IMR-90 (cell line): Measurements from ENCODE around the gene ID2. TPM values are rescaled to one million over a fixed set of nuclear protein-coding genes. Genes with fewer than 3 reads are reported as not detected.

ENCODE experiments used
- ATAC-seq: fragments of 200-7000 bp; cut with Tn5 transposase; 2 replicates; pipeline ENCODE4 v1.9.1; 2020; ENCODE audit warnings: low read depth, mild to moderate bottlenecking, moderate library complexity
- BruUV-seq: library from RNA; stranded (reverse); fragments of 400-500 nt; replicated peaks from 2 replicates; lab custom pipeline; 2021; lab: Mats Ljungman, UMichigan
- CTCF ChIA-PET: fragments of 300-600 bp; formaldehyde crosslinking; extraction: SDS; loops from one replicate; lab custom pipeline; 2021; ENCODE audit warnings: antibody characterized with exemption; lab: Yijun Ruan, JAX
- POLR2A ChIA-PET: fragments of 300-600 bp; sonication (Branson Sonifier 250); formaldehyde crosslinking; loops from one replicate; lab custom pipeline; 2022; ENCODE audit warnings: antibody characterized with exemption; ENCODE audit not compliant: unreplicated experiment; lab: Charles Lee
- DNase-seq: peaks from one replicate; pipeline ENCODE4 v3.0.0; 2013
- H2AFZ ChIP-seq: replicated peaks from 2 replicates; pipeline ENCODE3; 2013; ENCODE audit warnings: low read length, mild to moderate bottlenecking; ENCODE audit not compliant: poor library complexity
- H2AK5ac ChIP-seq: 2 replicates; pipeline ENCODE4 v1.6.1; 2013; ENCODE audit warnings: low read depth, low read length, inconsistent platforms
- H2AK9ac ChIP-seq: replicated peaks from 2 replicates; pipeline ENCODE3; 2013; ENCODE audit warnings: mild to moderate bottlenecking, low read depth, low read length, moderate library complexity; ENCODE audit not compliant: poor library complexity
- H2BK120ac ChIP-seq: 2 replicates; pipeline ENCODE4 v1.6.1; 2013; ENCODE audit warnings: low read depth, low read length, inconsistent platforms
- H2BK15ac ChIP-seq: 3 replicates; pipeline ENCODE4 v1.6.1; 2013; ENCODE audit warnings: low read depth, low read length, inconsistent platforms
- H2BK20ac ChIP-seq: 2 replicates; pipeline ENCODE4 v1.6.1; 2013; ENCODE audit warnings: low read depth, mild to moderate bottlenecking, inconsistent platforms, low read length, moderate library complexity
- H2BK5ac ChIP-seq: 2 replicates; pipeline ENCODE4 v1.6.1; 2013; ENCODE audit warnings: mild to moderate bottlenecking, low read depth, low read length, inconsistent platforms; ENCODE audit not compliant: poor library complexity, severe bottlenecking
- H3K14ac ChIP-seq: replicated peaks from 2 replicates; pipeline ENCODE4 v1.6.1; 2013; ENCODE audit warnings: low read depth, low read length, inconsistent platforms
- H3K18ac ChIP-seq: 2 replicates; pipeline ENCODE4 v1.6.1; 2013; ENCODE audit warnings: low read depth, low read length, control low read depth
- H3K23ac ChIP-seq: 2 replicates; pipeline ENCODE4 v1.6.1; 2013; ENCODE audit warnings: low read depth, low read length, inconsistent platforms
- H3K27ac ChIP-seq: 2 replicates; pipeline ENCODE4 v1.5.1; 2013; ENCODE audit warnings: mild to moderate bottlenecking, control low read depth, low read length; ENCODE audit not compliant: insufficient read depth
- H3K27me3 ChIP-seq: 2 replicates; pipeline ENCODE4 v1.6.1; 2013; ENCODE audit warnings: low read length; ENCODE audit not compliant: control insufficient read depth, insufficient read depth
- H3K36me3 ChIP-seq: 2 replicates; pipeline ENCODE4 v1.6.1; 2013; ENCODE audit warnings: low read length, mixed read lengths; ENCODE audit not compliant: control insufficient read depth, insufficient read depth
- H3K4ac ChIP-seq: 2 replicates; pipeline ENCODE4 v1.6.1; 2013; ENCODE audit warnings: low read depth, low read length, inconsistent platforms
- H3K4me1 ChIP-seq: 2 replicates; pipeline ENCODE4 v1.6.1; 2013; ENCODE audit warnings: low read length, mixed read lengths; ENCODE audit not compliant: control insufficient read depth, insufficient read depth
- H3K4me2 ChIP-seq: 2 replicates; pipeline ENCODE4 v1.6.1; 2013; ENCODE audit warnings: low read depth, mild to moderate bottlenecking, control low read depth, low read length, moderate library complexity
- H3K4me3 ChIP-seq: 2 replicates; pipeline ENCODE4 v1.5.1; 2013; ENCODE audit warnings: low read depth, mild to moderate bottlenecking, control low read depth, low read length, moderate library complexity; ENCODE audit not compliant: insufficient read depth
- H3K56ac ChIP-seq: 2 replicates; pipeline ENCODE4 v1.6.1; 2013; ENCODE audit warnings: low read length, inconsistent platforms; ENCODE audit not compliant: insufficient read depth; ENCODE audit errors: extremely low read depth
- H3K79me1 ChIP-seq, 2 experiments: 2 replicates each; pipeline ENCODE4 v1.6.1; 2013; ENCODE audit warnings: low read length in 2 of 2, inconsistent platforms in 1 of 2, low read depth in 1 of 2
- H3K9ac ChIP-seq: 2 replicates; pipeline ENCODE4 v1.6.1; 2013; ENCODE audit warnings: low read depth, low read length, control low read depth
- H3K9me1 ChIP-seq: 2 replicates; pipeline ENCODE4 v1.6.1; 2013; ENCODE audit warnings: low read length, inconsistent platforms; ENCODE audit not compliant: insufficient read depth
- H3K9me3 ChIP-seq: 2 replicates; pipeline ENCODE4 v1.6.1; 2013; ENCODE audit warnings: low read length; ENCODE audit not compliant: control insufficient read depth, insufficient read depth
- H4K20me1 ChIP-seq: 2 replicates; pipeline ENCODE4 v1.6.1; 2013; ENCODE audit warnings: low read length, inconsistent platforms; ENCODE audit not compliant: insufficient read depth
- H4K5ac ChIP-seq: 2 replicates; pipeline ENCODE4 v1.6.1; 2013; ENCODE audit warnings: mild to moderate bottlenecking, low read depth, low read length, control low read depth
- H4K8ac ChIP-seq, 2 experiments: 2 replicates each; pipeline ENCODE4 v1.6.1; 2013; ENCODE audit warnings: low read depth in 2 of 2, low read length in 2 of 2, control low read depth in 1 of 2, inconsistent platforms in 1 of 2
- H4K91ac ChIP-seq: 2 replicates; pipeline ENCODE4 v1.6.1; 2013; ENCODE audit warnings: low read depth, low read length, inconsistent platforms; ENCODE audit not compliant: insufficient read depth
- CEBPB ChIP-seq: IDR thresholded peaks from 2 replicates; pipeline ENCODE4 v1.6.1; 2012; ENCODE audit warnings: low read depth, low read length, improper control_type of control experiment
- MAZ ChIP-seq: IDR thresholded peaks from 2 replicates; pipeline ENCODE4 v1.6.1; 2012; ENCODE audit warnings: low read depth, mild to moderate bottlenecking, low read length, improper control_type of control experiment, moderate library complexity, borderline replicate concordance
- MXI1 ChIP-seq: IDR thresholded peaks from 2 replicates; pipeline ENCODE4 v1.6.1; 2012; ENCODE audit warnings: low read depth, mild to moderate bottlenecking, low read length, moderate library complexity, borderline replicate concordance
- POLR2A ChIP-seq: IDR thresholded peaks from 2 replicates; pipeline ENCODE4 v1.6.1; 2012; ENCODE audit warnings: mild to moderate bottlenecking, low read depth, low read length
- SMC3 ChIP-seq: fragments of 150-350 bp; IDR thresholded peaks from 2 replicates; pipeline ENCODE4 v1.6.1; 2016; ENCODE audit warnings: low read depth, mild to moderate bottlenecking, antibody characterized with exemption, low read length, moderate library complexity
- USF2 ChIP-seq: fragments of 150-350 bp; IDR thresholded peaks from 2 replicates; pipeline ENCODE4 v1.6.1; 2017; ENCODE audit warnings: mild to moderate bottlenecking, antibody characterized with exemption, low read length, low read depth
- WGBS, 2 experiments: methylation state at CpG; one replicate each; pipeline versions ENCODE4 v1.1.5 to v1.1.7; 2013; ENCODE audit warnings: missing lambda C conversion rate in 2 of 2; ENCODE audit not compliant: insufficient read length in 1 of 2; ENCODE audit errors: extremely low coverage in 2 of 2; 5-methylcytosine and 5-hydroxymethylcytosine counted together
- dilution Hi-C: fragments of 300-500 bp; cut with HindIII; formaldehyde crosslinking; loops from one replicate; pipeline ENCODE4 v1.14.3; 2018; ENCODE audit warnings: low sequenced_read_pairs; ENCODE audit not compliant: unreplicated experiment
- in situ Hi-C: fragments of 300-500 bp; cut with MboI; formaldehyde crosslinking; loops from 3 replicates; pipeline ENCODE4 v1.14.3; 2019; ENCODE audit warnings: low sequenced_read_pairs, inconsistent platforms, mixed read lengths
- intact Hi-C: fragments of 100-400 bp; cut with micrococcal nuclease; formaldehyde crosslinking; loops from 2 replicates; pipeline ENCODE4 v1.10.0; 2022
- polyA plus RNA-seq, 3 experiments: library from polyadenylated mRNA; depleted of rRNA; stranded (reverse); fragments of >200 nt; gene quantifications; 2 replicates each; pipeline ENCODE4 v1.2.3, GENCODE V29; 2012; ENCODE audit warnings: low replicate concordance in 1 of 3
- total RNA-seq: library from RNA; depleted of rRNA; stranded (reverse); fragments of >200 nt; gene quantifications from 2 replicates; pipeline ENCODE4 v1.2.3, GENCODE V29; 2012
- TF ChIP-seq, protein P1 (sequence below): conservative IDR thresholded peaks from 2 replicates; pipeline ENCODE4 v1.5.1; 2012; ENCODE audit warnings: mild to moderate bottlenecking, low read depth, low read length, improper control_type of control experiment

ID2 gene
- total and polyA plus RNA-seq, 2 of the 4 experiments (the other 2 are of a cell fraction) = 264 to 389 TPM

- no peak overlapping the region; the same call in 1 of the 2 replicates for H3K23ac ChIP-seq
- dilution Hi-C loops (no loop called here), in situ Hi-C loops (no loop called here), intact Hi-C loops (no loop called here)
- no peak overlapping the region for H3K4me3 ChIP-seq
- peaks cover 11% of the 10 kb centered on the region; the same call in 1 of the 2 replicates for H3K9me1 ChIP-seq
- no peaks in the 10 kb centered on the region; the same call in 1 of the 2 replicates for H3K27me3 ChIP-seq
- H3K9me3 ChIP-seq = no peaks in the 10 kb centered on the region
- TF ChIP-seq MXI1 = no peak
- TF ChIP-seq CEBPB = no peak
- no peak for TF ChIP-seq SMC3
- TF ChIP-seq USF2 = no peak
- TF ChIP-seq POLR2A = no peak
- TF ChIP-seq, protein P1, sequence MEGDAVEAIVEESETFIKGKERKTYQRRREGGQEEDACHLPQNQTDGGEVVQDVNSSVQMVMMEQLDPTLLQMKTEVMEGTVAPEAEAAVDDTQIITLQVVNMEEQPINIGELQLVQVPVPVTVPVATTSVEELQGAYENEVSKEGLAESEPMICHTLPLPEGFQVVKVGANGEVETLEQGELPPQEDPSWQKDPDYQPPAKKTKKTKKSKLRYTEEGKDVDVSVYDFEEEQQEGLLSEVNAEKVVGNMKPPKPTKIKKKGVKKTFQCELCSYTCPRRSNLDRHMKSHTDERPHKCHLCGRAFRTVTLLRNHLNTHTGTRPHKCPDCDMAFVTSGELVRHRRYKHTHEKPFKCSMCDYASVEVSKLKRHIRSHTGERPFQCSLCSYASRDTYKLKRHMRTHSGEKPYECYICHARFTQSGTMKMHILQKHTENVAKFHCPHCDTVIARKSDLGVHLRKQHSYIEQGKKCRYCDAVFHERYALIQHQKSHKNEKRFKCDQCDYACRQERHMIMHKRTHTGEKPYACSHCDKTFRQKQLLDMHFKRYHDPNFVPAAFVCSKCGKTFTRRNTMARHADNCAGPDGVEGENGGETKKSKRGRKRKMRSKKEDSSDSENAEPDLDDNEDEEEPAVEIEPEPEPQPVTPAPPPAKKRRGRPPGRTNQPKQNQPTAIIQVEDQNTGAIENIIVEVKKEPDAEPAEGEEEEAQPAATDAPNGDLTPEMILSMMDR = no peak
- no peak for TF ChIP-seq MAZ
- no peak overlapping the region for H3K27ac ChIP-seq
- POLR2A ChIA-PET = no interaction called here
- no peaks in the 10 kb centered on the region for H3K79me1 ChIP-seq
- H2BK20ac ChIP-seq = no peak overlapping the region; the same call in 1 of the 2 replicates
- ATAC-seq (no peak), DNase-seq (no peak)
- no peak overlapping the region for H3K4me2 ChIP-seq
- CTCF ChIA-PET = no interaction called here
- H2AK5ac ChIP-seq = peak overlapping the region; percentile 27; the same call in 1 of the 2 replicates
- H4K8ac ChIP-seq = no peak overlapping the region
- H2AFZ ChIP-seq = no peak overlapping the region
- H2AK9ac ChIP-seq = peak overlapping the region; percentile 15
- no peak overlapping the region for H3K18ac ChIP-seq
- no TSS peak for BruUV-seq
- H4K20me1 ChIP-seq = no peaks in the 10 kb centered on the region
- no peak overlapping the region for H2BK5ac ChIP-seq
- 96% methylated on average over 5 of the region's 22 CpGs; no CpG with 5 or more reads in 1 of the 2 experiments for WGBS, 2 experiments
- H3K36me3 ChIP-seq = no peaks in the 10 kb centered on the region
- no peak overlapping the region for H4K5ac ChIP-seq
- H3K4ac ChIP-seq = peak overlapping the region; percentile 27; the same call in 1 of the 2 replicates
- H2BK15ac ChIP-seq = no peak overlapping the region
- no peak overlapping the region for H3K56ac ChIP-seq
- no peak overlapping the region for H3K9ac ChIP-seq
- H2BK120ac ChIP-seq = peak overlapping the region; percentile 17
- peaks cover 19% of the 10 kb centered on the region for H3K4me1 ChIP-seq
- no peak overlapping the region for H3K14ac ChIP-seq
- no peak overlapping the region; the same call in none of the 2 replicates for H4K91ac ChIP-seq
Measured at GRCh38 chr2:8658064-8658862, 23.6 kb upstream of the ID2 start.
